Erythroblast (primary cell): Measurements from ENCODE around the gene GIMAP7.

ENCODE experiments used
- GATA1 ChIP-seq: IDR thresholded peaks from 2 replicates; pipeline ENCODE4 v1.6.1; 2011; ENCODE audit warnings: low read depth, mild to moderate bottlenecking, control low read depth, low read length, moderate library complexity
- POLR2A ChIP-seq: IDR thresholded peaks from 2 replicates; pipeline ENCODE4 v1.6.1; 2011; ENCODE audit warnings: mild to moderate bottlenecking, low read length

GRCh38 chr7:150566572-150566971 lies 51.9 kb downstream of the GIMAP7 start:
- TF ChIP-seq POLR2A (no peak), GATA1 (no peak)
